Neural progenitor cell (in vitro differentiated cells): ENCODE data around the gene THOC5. TPM values are rescaled to one million over a fixed set of nuclear protein-coding genes. Genes with fewer than 3 reads are reported as not detected.

ENCODE experiments used
- DNase-seq: peaks from one replicate; pipeline ENCODE4 v3.0.0-alpha.2; 2016; ENCODE audit warnings: low spot score
- H2AFZ ChIP-seq: fragments of 200-600 bp; sonication (generic); replicated peaks from 2 replicates; pipeline ENCODE4 v1.6.1; 2016; ENCODE audit warnings: antibody characterized with exemption
- H3F3A ChIP-seq: fragments of 200-600 bp; sonication (generic); 2 replicates; pipeline ENCODE4 v1.6.1; 2016; ENCODE audit warnings: antibody characterized with exemption, low read depth
- H3K27ac ChIP-seq: fragments of 200-600 bp; sonication (generic); 2 replicates; pipeline ENCODE4 v1.5.1; 2016; ENCODE audit warnings: mild to moderate bottlenecking
- H3K27me3 ChIP-seq: fragments of 200-600 bp; sonication (generic); 2 replicates; pipeline ENCODE4 v1.6.1; 2016; ENCODE audit warnings: mild to moderate bottlenecking, moderate library complexity
- H3K36me3 ChIP-seq: fragments of 200-600 bp; sonication (generic); 2 replicates; pipeline ENCODE4 v1.5.1; 2016
- H3K4me1 ChIP-seq: fragments of 200-600 bp; sonication (generic); 2 replicates; pipeline ENCODE4 v1.6.1; 2016; ENCODE audit warnings: mixed run types
- H3K4me2 ChIP-seq: fragments of 200-600 bp; sonication (generic); 2 replicates; pipeline ENCODE4 v1.6.1; 2016
- H3K4me3 ChIP-seq: fragments of 200-600 bp; sonication (generic); 2 replicates; pipeline ENCODE4 v1.5.1; 2016
- H3K79me2 ChIP-seq: fragments of 200-600 bp; sonication (generic); 2 replicates; pipeline ENCODE4 v1.6.1; 2016; ENCODE audit warnings: low read depth
- H3K9ac ChIP-seq: fragments of 200-600 bp; sonication (generic); 2 replicates; pipeline ENCODE4 v1.6.1; 2016
- H3K9me3 ChIP-seq: fragments of 200-600 bp; sonication (generic); 2 replicates; pipeline ENCODE4 v1.5.1; 2016; ENCODE audit warnings: low read depth
- H4K20me1 ChIP-seq: fragments of 200-600 bp; sonication (generic); 2 replicates; pipeline ENCODE4 v1.6.1; 2016; ENCODE audit warnings: low read depth
- H3K27ac Mint-ChIP-seq: 3 replicates; pipeline ENCODE4 v1.8.0; 2021; ENCODE audit warnings: mixed read lengths
- H3K27me3 Mint-ChIP-seq: 2 replicates; pipeline ENCODE4 v1.8.0; 2022; ENCODE audit warnings: low read depth, mild to moderate bottlenecking, inconsistent platforms, moderate library complexity, mixed read lengths; ENCODE audit not compliant: insufficient read depth
- H3K36me3 Mint-ChIP-seq: 3 replicates; pipeline ENCODE4 v1.8.0; 2021; ENCODE audit warnings: mixed read lengths
- H3K4me1 Mint-ChIP-seq: 3 replicates; pipeline ENCODE4 v1.8.0; 2021; ENCODE audit warnings: mixed read lengths
- H3K4me3 Mint-ChIP-seq: 3 replicates; pipeline ENCODE4 v1.8.0; 2021; ENCODE audit warnings: mild to moderate bottlenecking, moderate library complexity, mixed read lengths
- H3K9me3 Mint-ChIP-seq: 3 replicates; pipeline ENCODE4 v1.8.0; 2020; ENCODE audit warnings: mixed read lengths
- CTCF ChIP-seq: fragments of 200-600 bp; sonication (generic); IDR thresholded peaks from 2 replicates; pipeline ENCODE4 v1.5.1; 2017; ENCODE audit warnings: antibody characterized with exemption, mild to moderate bottlenecking
- EZH2 ChIP-seq: fragments of 200-600 bp; sonication (generic); IDR thresholded peaks from 2 replicates; pipeline ENCODE4 v1.6.1; 2017; ENCODE audit warnings: antibody characterized with exemption, mild to moderate bottlenecking, moderate library complexity
- EZH2phosphoT487 ChIP-seq: fragments of 200-600 bp; sonication (generic); IDR thresholded peaks from 2 replicates; pipeline ENCODE4 v1.6.1; 2017; ENCODE audit warnings: antibody characterized with exemption
- total RNA-seq: library from RNA; depleted of rRNA; stranded (reverse); fragments of >200 nt; gene quantifications from 2 replicates; pipeline ENCODE4 v1.2.3, GENCODE V29; 2015; ENCODE audit warnings: low replicate concordance

THOC5 gene
- total RNA-seq, 1 donor from 2014 or later: 42.9 TPM

GRCh38 chr22:29463629-29464028, 89.9 kb downstream of the THOC5 start:
- peaks cover 13% of the 10 kb centered on the region for H3F3A ChIP-seq
- H2AFZ ChIP-seq: no peak overlapping the region
- no peaks in the 10 kb centered on the region for H4K20me1 ChIP-seq
- Mint-ChIP-seq H3K27me3 (peaks cover 7% of the 10 kb centered on the region), H3K9me3 (no peaks in the 10 kb centered on the region), H3K4me1 (peaks cover 2% of the 10 kb centered on the region), H3K4me3 (no peak overlapping the region), H3K27ac (peak overlapping the region; percentile 50), H3K36me3 (no peaks in the 10 kb centered on the region)
- H3K9ac ChIP-seq: no peak overlapping the region
- H3K4me3 ChIP-seq: no peak overlapping the region
- no peaks in the 10 kb centered on the region for H3K36me3 ChIP-seq
- H3K4me1 ChIP-seq: peaks cover 10% of the 10 kb centered on the region
- TF ChIP-seq CTCF (no peak), EZH2phosphoT487 (no peak), EZH2 (no peak)
- H3K27ac ChIP-seq: no peak overlapping the region
- peaks cover 9% of the 10 kb centered on the region for H3K27me3 ChIP-seq
- H3K9me3 ChIP-seq: no peaks in the 10 kb centered on the region
- H3K79me2 ChIP-seq: no peaks in the 10 kb centered on the region
- no peak overlapping the region for H3K4me2 ChIP-seq
- DNase-seq: no peak

GRCh38 chr22:29461263-29461662, 92.3 kb downstream of the THOC5 start:
- Histone ChIP-seq H3K4me2 (no peak overlapping the region), H2AFZ (no peak overlapping the region), H3K9me3 (no peaks in the 10 kb centered on the region), H3K9ac (no peak overlapping the region), H3F3A (peaks cover 20% of the 10 kb centered on the region), H3K4me3 (no peak overlapping the region), H4K20me1 (no peaks in the 10 kb centered on the region), H3K36me3 (no peaks in the 10 kb centered on the region), H3K27me3 (no peaks in the 10 kb centered on the region), H3K27ac (no peak overlapping the region), H3K4me1 (peaks cover 16% of the 10 kb centered on the region), H3K79me2 (no peaks in the 10 kb centered on the region)
- DNase-seq: no peak
- H3K4me3 Mint-ChIP-seq: no peak overlapping the region
- H3K27me3 Mint-ChIP-seq: peaks cover 4% of the 10 kb centered on the region
- TF ChIP-seq EZH2phosphoT487 (no peak), CTCF (no peak), EZH2 (no peak)
- H3K9me3 Mint-ChIP-seq: no peaks in the 10 kb centered on the region
- H3K4me1 Mint-ChIP-seq: peaks cover 18% of the 10 kb centered on the region
- H3K27ac Mint-ChIP-seq: no peak overlapping the region
- H3K36me3 Mint-ChIP-seq: no peaks in the 10 kb centered on the region

- no peaks in the 10 kb centered on the region for H3K9me3 ChIP-seq
- Mint-ChIP-seq H3K4me3 (no peak overlapping the region), H3K4me1 (peaks cover 24% of the 10 kb centered on the region), H3K36me3 (no peaks in the 10 kb centered on the region), H3K9me3 (no peaks in the 10 kb centered on the region), H3K27me3 (peaks cover 4% of the 10 kb centered on the region), H3K27ac (no peak overlapping the region)
- H3K4me1 ChIP-seq: peaks cover 22% of the 10 kb centered on the region
- no peak overlapping the region for H3K4me3 ChIP-seq
- no peaks in the 10 kb centered on the region for H4K20me1 ChIP-seq
- H3K27me3 ChIP-seq: no peaks in the 10 kb centered on the region
- no peaks in the 10 kb centered on the region for H3K36me3 ChIP-seq
- TF ChIP-seq EZH2 (no peak), CTCF (no peak), EZH2phosphoT487 (no peak)
- no peaks in the 10 kb centered on the region for H3K79me2 ChIP-seq
- H3F3A ChIP-seq: peaks cover 23% of the 10 kb centered on the region
- H3K27ac ChIP-seq: no peak overlapping the region
- H2AFZ ChIP-seq: peak overlapping the region; percentile 88
- H3K4me2 ChIP-seq: peak overlapping the region; percentile 63
- H3K9ac ChIP-seq: no peak overlapping the region
- peak; percentile 56 for DNase-seq
Observed at GRCh38 chr22:29459773-29460172, 93.8 kb downstream of the THOC5 start.
